HPDE6-E6E7 (cell line): ENCODE results near the gene EVI5L.

Source experiments
- DNase-seq: peaks from one replicate; pipeline ENCODE4 v3.0.0; 2011; ENCODE audit warnings: missing footprints; ENCODE audit errors: extremely low spot score

EVI5L gene

GRCh38 chr19:7859831-7860713 lies 30.1 kb downstream of the EVI5L start:
- no peak for DNase-seq

- no peak for DNase-seq
Observed at GRCh38 chr19:7860714-7861618, 30.9 kb downstream of the EVI5L start.

- DNase-seq: no peak
Observed at GRCh38 chr19:7861619-7862412, 31.8 kb downstream of the EVI5L start.

GRCh38 chr19:7862413-7862951 lies 32.5 kb downstream of the EVI5L start:
- no peak for DNase-seq

GRCh38 chr19:7863157-7863970 lies 33.3 kb downstream of the EVI5L start:
- DNase-seq: no peak

GRCh38 chr19:7863971-7864689 lies 34.1 kb downstream of the EVI5L start:
- DNase-seq: no peak

- no peak for DNase-seq
Observed at GRCh38 chr19:7864690-7865074, 34.7 kb downstream of the EVI5L start.

- DNase-seq: no peak
Observed at GRCh38 chr19:7865262-7865911, 35.4 kb downstream of the EVI5L start.

GRCh38 chr19:7866399-7867091 lies 36.5 kb downstream of the EVI5L start:
- no peak for DNase-seq

GRCh38 chr19:7867092-7867844 lies 37.2 kb downstream of the EVI5L start:
- DNase-seq: no peak

- no peak for DNase-seq
Observed at GRCh38 chr19:7868326-7868670, 38.3 kb downstream of the EVI5L start.

- DNase-seq: peak; percentile 81
Observed at GRCh38 chr19:7868671-7869452, 38.8 kb downstream of the EVI5L start.

GRCh38 chr19:7869453-7869909 lies 39.5 kb downstream of the EVI5L start:
- no peak for DNase-seq

GRCh38 chr19:7869910-7870511 lies 40.0 kb downstream of the EVI5L start:
- DNase-seq: no peak

- no peak for DNase-seq
Observed at GRCh38 chr19:7870571-7871436, 40.8 kb downstream of the EVI5L start.
